Natural killer cell (primary cell): ENCODE measurements around the gene IRAK1BP1. TPM values are rescaled to one million over a fixed set of nuclear protein-coding genes. Genes with fewer than 3 reads are reported as not detected.

Source experiments
- ATAC-seq, 3 donors: fragments of 150-1000 bp in 2 of 3; fragments of 200-7000 bp in 1 of 3; cut with Tn5 transposase; 1 replicate in 1 of 3; 2 replicates in 2 of 3; pipeline ENCODE4 v1.10.0; 2021; ENCODE audit warnings: mild to moderate bottlenecking in 2 of 3, moderate library complexity in 2 of 3
- DNase-seq, 2 donors: peaks; one replicate each; pipeline versions ENCODE4 v3.0.0 to v3.0.0-alpha.2; 2013 to 2021; ENCODE audit warnings: mixed read lengths in 1 of 2
- H3K27ac ChIP-seq: one replicate; pipeline ENCODE4 v1.5.1; 2013; ENCODE audit warnings: mild to moderate bottlenecking, low read length
- H3K27me3 ChIP-seq: one replicate; pipeline ENCODE4 v1.6.1; 2013; ENCODE audit warnings: low read length; ENCODE audit not compliant: control insufficient read depth, insufficient read depth
- H3K36me3 ChIP-seq: one replicate; pipeline ENCODE4 v1.6.1; 2013; ENCODE audit warnings: low read length; ENCODE audit not compliant: control insufficient read depth, insufficient read depth
- H3K4me1 ChIP-seq: one replicate; pipeline ENCODE4 v1.6.1; 2013; ENCODE audit warnings: low read length; ENCODE audit not compliant: control insufficient read depth, insufficient read depth
- H3K4me3 ChIP-seq: one replicate; pipeline ENCODE4 v1.5.1; 2013; ENCODE audit warnings: low read length
- H3K9me3 ChIP-seq: one replicate; pipeline ENCODE4 v1.6.1; 2013; ENCODE audit warnings: low read length; ENCODE audit not compliant: control insufficient read depth, insufficient read depth
- H3K27ac Mint-ChIP-seq, 2 donors: one replicate each; pipeline ENCODE4 v1.8.0; 2022; ENCODE audit warnings: mild to moderate bottlenecking in 2 of 2, mixed read lengths in 2 of 2, moderate library complexity in 1 of 2
- H3K27me3 Mint-ChIP-seq, 2 donors: one replicate each; pipeline ENCODE4 v1.8.0; 2022; ENCODE audit warnings: low read depth in 2 of 2, mixed read lengths in 2 of 2
- H3K36me3 Mint-ChIP-seq: one replicate; pipeline ENCODE4 v1.8.0; 2022; ENCODE audit warnings: mixed read lengths
- H3K4me1 Mint-ChIP-seq, 2 donors: one replicate each; pipeline ENCODE4 v1.8.0; 2022; ENCODE audit warnings: mixed read lengths in 2 of 2
- H3K4me3 Mint-ChIP-seq: one replicate; pipeline ENCODE4 v1.8.0; 2022; ENCODE audit warnings: mild to moderate bottlenecking, moderate library complexity, mixed read lengths
- H3K9me3 Mint-ChIP-seq, 2 donors: one replicate each; pipeline ENCODE4 v1.8.0; 2022; ENCODE audit warnings: mixed read lengths in 2 of 2
- CTCF ChIP-seq: fragments of 200-600 bp; IDR thresholded peaks from one replicate; pipeline ENCODE4 v1.8.0; 2022; ENCODE audit warnings: antibody characterized with exemption
- WGBS: methylation state at CpG from one replicate; pipeline ENCODE4 v1.1.7; 2013; ENCODE audit warnings: missing lambda C conversion rate; ENCODE audit not compliant: insufficient coverage; 5-methylcytosine and 5-hydroxymethylcytosine counted together
- intact Hi-C: fragments of 100-400 bp; cut with micrococcal nuclease; formaldehyde crosslinking; loops from one replicate; pipeline ENCODE4 v1.14.2; 2022
- total RNA-seq, 4 donors: library from RNA; stranded (reverse); fragments of 120-200 nt in 1 of 4; gene quantifications; one replicate each; pipeline versions ENCODE4 v1.2.3 to v1.2.4, GENCODE V29; 2013 to 2022

The IRAK1BP1 gene
- total RNA-seq, 3 donors from 2014 or later (not counting 1 experiment from before 2014, with no cell fraction given), result 0.56 to 1.5 (median 1.5) TPM

- Histone ChIP-seq H3K9me3 (no peaks in the 10 kb centered on the region), H3K4me3 (no peak overlapping the region), H3K36me3 (peaks cover 25% of the 10 kb centered on the region), H3K4me1 (no peaks in the 10 kb centered on the region), H3K27ac (no peak overlapping the region), H3K27me3 (no peaks in the 10 kb centered on the region)
- WGBS, result 100% methylated on average over 1 of the region's 2 CpGs
- no peak overlapping the region for H3K27ac Mint-ChIP-seq
- intact Hi-C loops, result no loop called here
- no peak for TF ChIP-seq CTCF
- peaks cover 0 to 6% of the 10 kb centered on the region in 2 donors for H3K4me1 Mint-ChIP-seq
- no peak overlapping the region for H3K4me3 Mint-ChIP-seq
- H3K9me3 Mint-ChIP-seq, result no peaks in the 10 kb centered on the region
- ATAC-seq (no peak), DNase-seq (no peak)
- no peaks in the 10 kb centered on the region for H3K27me3 Mint-ChIP-seq
- H3K36me3 Mint-ChIP-seq, result no peaks in the 10 kb centered on the region
Measured at GRCh38 chr6:78936515-78936914, 69.2 kb downstream of the IRAK1BP1 start.

- no peaks in the 10 kb centered on the region for H3K9me3 ChIP-seq
- WGBS, result no CpG with 5 or more reads among the region's 1 CpG
- Mint-ChIP-seq H3K4me3 (no peak overlapping the region), H3K4me1 (peaks cover 0 to 4% of the 10 kb centered on the region in 2 donors), H3K36me3 (peaks cover 22% of the 10 kb centered on the region), H3K27ac (no peak overlapping the region), H3K9me3 (no peaks in the 10 kb centered on the region), H3K27me3 (no peaks in the 10 kb centered on the region)
- H3K27me3 ChIP-seq, result no peaks in the 10 kb centered on the region
- no peaks in the 10 kb centered on the region for H3K4me1 ChIP-seq
- no peak for ATAC-seq
- no peak overlapping the region for H3K27ac ChIP-seq
- no peak for TF ChIP-seq CTCF
- H3K4me3 ChIP-seq, result no peak overlapping the region
- peaks cover 75% of the 10 kb centered on the region for H3K36me3 ChIP-seq
- no peak for DNase-seq
- intact Hi-C loops, result no loop called here
Measured at GRCh38 chr6:78942446-78942845, 75.1 kb downstream of the IRAK1BP1 start.

- ATAC-seq (no peak), DNase-seq (no peak)
- H3K27ac Mint-ChIP-seq, result no peak overlapping the region
- Histone ChIP-seq H3K4me3 (no peak overlapping the region), H3K27me3 (no peaks in the 10 kb centered on the region), H3K27ac (no peak overlapping the region), H3K36me3 (peaks cover 84% of the 10 kb centered on the region), H3K4me1 (no peaks in the 10 kb centered on the region), H3K9me3 (no peaks in the 10 kb centered on the region)
- intact Hi-C loops, result no loop called here
- 100% methylated on average over 1 of the region's 2 CpGs for WGBS
- H3K27me3 Mint-ChIP-seq, result no peaks in the 10 kb centered on the region
- peaks cover 0 to 4% of the 10 kb centered on the region in 2 donors for H3K4me1 Mint-ChIP-seq
- TF ChIP-seq CTCF, result no peak
- peaks cover 52% of the 10 kb centered on the region for H3K36me3 Mint-ChIP-seq
- no peak overlapping the region for H3K4me3 Mint-ChIP-seq
- H3K9me3 Mint-ChIP-seq, result no peaks in the 10 kb centered on the region
Measured at GRCh38 chr6:78947529-78947928, 80.2 kb downstream of the IRAK1BP1 start.

GRCh38 chr6:78947962-78948361 is 80.6 kb downstream of the IRAK1BP1 start:
- no peak for TF ChIP-seq CTCF
- WGBS, result 100% methylated on average over 1 of the region's 2 CpGs
- no peak for DNase-seq
- Histone ChIP-seq H3K36me3 (peaks cover 84% of the 10 kb centered on the region), H3K27ac (no peak overlapping the region), H3K9me3 (no peaks in the 10 kb centered on the region), H3K4me1 (no peaks in the 10 kb centered on the region), H3K27me3 (no peaks in the 10 kb centered on the region), H3K4me3 (no peak overlapping the region)
- no peak overlapping the region for H3K27ac Mint-ChIP-seq
- H3K27me3 Mint-ChIP-seq, result no peaks in the 10 kb centered on the region
- H3K36me3 Mint-ChIP-seq, result peaks cover 56% of the 10 kb centered on the region
- intact Hi-C loops, result no loop called here
- ATAC-seq, result no peak
- H3K4me3 Mint-ChIP-seq, result no peak overlapping the region
- H3K9me3 Mint-ChIP-seq, result no peaks in the 10 kb centered on the region
- peaks cover 0 to 4% of the 10 kb centered on the region in 2 donors for H3K4me1 Mint-ChIP-seq
